Measurements from ENCODE around the gene RYR2.

- TF ChIP-seq, protein P1, sequence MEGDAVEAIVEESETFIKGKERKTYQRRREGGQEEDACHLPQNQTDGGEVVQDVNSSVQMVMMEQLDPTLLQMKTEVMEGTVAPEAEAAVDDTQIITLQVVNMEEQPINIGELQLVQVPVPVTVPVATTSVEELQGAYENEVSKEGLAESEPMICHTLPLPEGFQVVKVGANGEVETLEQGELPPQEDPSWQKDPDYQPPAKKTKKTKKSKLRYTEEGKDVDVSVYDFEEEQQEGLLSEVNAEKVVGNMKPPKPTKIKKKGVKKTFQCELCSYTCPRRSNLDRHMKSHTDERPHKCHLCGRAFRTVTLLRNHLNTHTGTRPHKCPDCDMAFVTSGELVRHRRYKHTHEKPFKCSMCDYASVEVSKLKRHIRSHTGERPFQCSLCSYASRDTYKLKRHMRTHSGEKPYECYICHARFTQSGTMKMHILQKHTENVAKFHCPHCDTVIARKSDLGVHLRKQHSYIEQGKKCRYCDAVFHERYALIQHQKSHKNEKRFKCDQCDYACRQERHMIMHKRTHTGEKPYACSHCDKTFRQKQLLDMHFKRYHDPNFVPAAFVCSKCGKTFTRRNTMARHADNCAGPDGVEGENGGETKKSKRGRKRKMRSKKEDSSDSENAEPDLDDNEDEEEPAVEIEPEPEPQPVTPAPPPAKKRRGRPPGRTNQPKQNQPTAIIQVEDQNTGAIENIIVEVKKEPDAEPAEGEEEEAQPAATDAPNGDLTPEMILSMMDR (IDR thresholded peaks at IDR 0.05) = no peak
- TF ChIP-seq POLR2AphosphoS5 (IDR thresholded peaks at IDR 0.05) (no peak), POLR2A (IDR thresholded peaks at IDR 0.05) (no peak), EP300 (IDR thresholded peaks at IDR 0.05) (no peak)
These were observed 630.8 kb downstream of the RYR2 start for GRCh38 chr1:237672748-237673147.
